ENCODE measurements around the gene AARSD1. TPM values are rescaled to one million over a fixed set of nuclear protein-coding genes. Genes with fewer than 3 reads are reported as not detected.

The AARSD1 gene
- polyA plus RNA-seq, 1 of the 3 experiments (the other 2 are of a cell fraction): 52.0 TPM

- Histone ChIP-seq H3K36me3 (replicated peaks in 1 of 2; ENCODE audit: control insufficient read depth in 1 of 2, insufficient read depth in 2 of 2, low read length in 1 of 2) (peaks cover 19 to 39% of the 10 kb centered on the region in 2 experiments), H4K20me1 (ENCODE audit: insufficient read depth) (no peaks in the 10 kb centered on the region), H3K4me3 (ENCODE audit: low read depth in 2 of 2, low read length in 1 of 2) (no peak overlapping the region), H3K27me3 (ENCODE audit: insufficient read depth) (no peaks in the 10 kb centered on the region), H3F3A (replicated peaks; ENCODE audit: insufficient read depth) (peaks cover 3% of the 10 kb centered on the region), H3K79me2 (ENCODE audit: insufficient read depth) (no peaks in the 10 kb centered on the region), H3K27ac (ENCODE audit: low read depth in 2 of 2, low read length in 1 of 2) (no peak overlapping the region), H3K9ac (no peak overlapping the region), H3K9me2 (no peaks in the 10 kb centered on the region), H3K4me2 (no peak overlapping the region), H3K9me3 (no peaks in the 10 kb centered on the region), H3K4me1 (ENCODE audit: control insufficient read depth in 1 of 2, insufficient read depth in 2 of 2, low read depth in 1 of 2, low read length in 1 of 2) (no peaks in the 10 kb centered on the region), H2AFZ (ENCODE audit: low read depth) (no peak overlapping the region)
- WGBS (ENCODE audit: low lambda C conversion rate): 97% methylated on average over 13 of the region's 13 CpGs
- ChIA-PET POLR2A (interaction anchor here (1.0 kb wide), 1 partner anchor 48 kb away, joined by 3 read pairs; the partner anchor contains the start of gene RPL27), CTCF (interaction anchor here (1.1 kb wide), 1 partner anchor 13 kb away, joined by 3 read pairs; no protein-coding TSS in a partner anchor)
- TF ChIP-seq TEAD4 (IDR thresholded peaks at IDR 0.05; ENCODE audit: borderline replicate concordance, insufficient read depth): no peak
- no peak for TF ChIP-seq NRF1 (IDR thresholded peaks at IDR 0.05; ENCODE audit: low read depth, low read length)
- no peak for TF ChIP-seq FOXJ3 (CRISPR knock-in tag; IDR thresholded peaks at IDR 0.05)
- TF ChIP-seq ELF1 (IDR thresholded peaks at IDR 0.05): no peak
- no peak for TF ChIP-seq CHD2 (IDR thresholded peaks at IDR 0.05; ENCODE audit: low read length, partially characterized antibody)
- TF ChIP-seq, protein P1, sequence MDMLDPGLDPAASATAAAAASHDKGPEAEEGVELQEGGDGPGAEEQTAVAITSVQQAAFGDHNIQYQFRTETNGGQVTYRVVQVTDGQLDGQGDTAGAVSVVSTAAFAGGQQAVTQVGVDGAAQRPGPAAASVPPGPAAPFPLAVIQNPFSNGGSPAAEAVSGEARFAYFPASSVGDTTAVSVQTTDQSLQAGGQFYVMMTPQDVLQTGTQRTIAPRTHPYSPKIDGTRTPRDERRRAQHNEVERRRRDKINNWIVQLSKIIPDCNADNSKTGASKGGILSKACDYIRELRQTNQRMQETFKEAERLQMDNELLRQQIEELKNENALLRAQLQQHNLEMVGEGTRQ (IDR thresholded peaks at IDR 0.05; ENCODE audit: borderline replicate concordance, low read depth, low read length): no peak
- no peak for TF ChIP-seq IRF3 (IDR thresholded peaks at IDR 0.05; ENCODE audit: low read depth, low read length)
- TF ChIP-seq FOSL2 (IDR thresholded peaks at IDR 0.05; ENCODE audit: borderline replicate concordance, low read depth): no peak
- no peak for TF ChIP-seq EP300 (IDR thresholded peaks at IDR 0.05; ENCODE audit: borderline replicate concordance in 1 of 2, low read depth in 1 of 2, low read length in 1 of 2)
- no peak for TF ChIP-seq GATA2 (CRISPR knock-in tag; IDR thresholded peaks at IDR 0.05)
- TF ChIP-seq SMC3 (IDR thresholded peaks at IDR 0.05; ENCODE audit: low read depth, low read length): no peak
- no peak for TF ChIP-seq MEF2A (IDR thresholded peaks at IDR 0.05; ENCODE audit: borderline replicate concordance, low read depth)
- TF ChIP-seq EZH2phosphoT487 (IDR thresholded peaks at IDR 0.05; ENCODE audit: borderline replicate concordance, low read depth): no peak
- no peak for TF ChIP-seq FOXM1 (IDR thresholded peaks at IDR 0.05; ENCODE audit: low read depth)
- TF ChIP-seq USF1 (IDR thresholded peaks at IDR 0.05; ENCODE audit: borderline replicate concordance, low read depth): no peak
- no peak for DNase-seq
Observed at GRCh38 chr17:42950044-42950783, 14.0 kb downstream of the AARSD1 start.
